Islet of Langerhans (tissue), 1 donor: ENCODE data around the gene SLC35B2.

Experiments used
- FAIRE-seq: peaks from one replicate; lab custom pipeline; 2011; peaks lifted over from hg19 to GRCh38; lab: Jason Lieb, UNC

SLC35B2 gene

DNA sequence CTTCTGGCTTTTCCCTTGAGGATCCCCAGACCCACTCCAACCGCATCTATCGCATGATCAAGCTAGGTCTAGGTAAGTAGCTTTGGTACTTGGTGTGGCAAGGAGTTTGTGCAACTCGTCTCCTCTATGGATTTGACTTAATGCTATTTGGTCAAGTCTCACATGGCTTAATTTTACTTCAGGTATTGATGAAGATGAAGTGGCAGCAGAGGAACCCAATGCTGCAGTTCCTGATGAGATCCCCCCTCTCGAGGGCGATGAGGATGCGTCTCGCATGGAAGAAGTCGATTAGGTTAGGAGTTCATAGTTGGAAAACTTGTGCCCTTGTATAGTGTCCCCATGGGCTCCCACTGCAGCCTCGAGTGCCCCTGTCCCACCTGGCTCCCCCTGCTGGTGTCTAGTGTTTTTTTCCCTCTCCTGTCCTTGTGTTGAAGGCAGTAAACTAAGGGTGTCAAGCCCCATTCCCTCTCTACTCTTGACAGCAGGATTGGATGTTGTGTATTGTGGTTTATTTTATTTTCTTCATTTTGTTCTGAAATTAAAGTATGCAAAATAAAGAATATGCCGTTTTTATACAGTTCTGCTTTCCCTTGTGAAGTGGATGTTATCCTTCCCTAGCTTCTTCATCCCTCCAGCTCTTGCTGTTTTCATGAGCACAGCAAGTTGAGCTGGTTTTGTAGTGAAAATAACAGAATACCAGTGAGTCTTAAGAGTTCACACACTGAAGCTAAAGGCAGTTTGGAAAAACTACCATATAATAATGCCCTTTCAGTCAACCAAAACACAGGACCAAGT, 3.8 kb downstream of the SLC35B2 start:
- no peak for FAIRE-seq

DNA sequence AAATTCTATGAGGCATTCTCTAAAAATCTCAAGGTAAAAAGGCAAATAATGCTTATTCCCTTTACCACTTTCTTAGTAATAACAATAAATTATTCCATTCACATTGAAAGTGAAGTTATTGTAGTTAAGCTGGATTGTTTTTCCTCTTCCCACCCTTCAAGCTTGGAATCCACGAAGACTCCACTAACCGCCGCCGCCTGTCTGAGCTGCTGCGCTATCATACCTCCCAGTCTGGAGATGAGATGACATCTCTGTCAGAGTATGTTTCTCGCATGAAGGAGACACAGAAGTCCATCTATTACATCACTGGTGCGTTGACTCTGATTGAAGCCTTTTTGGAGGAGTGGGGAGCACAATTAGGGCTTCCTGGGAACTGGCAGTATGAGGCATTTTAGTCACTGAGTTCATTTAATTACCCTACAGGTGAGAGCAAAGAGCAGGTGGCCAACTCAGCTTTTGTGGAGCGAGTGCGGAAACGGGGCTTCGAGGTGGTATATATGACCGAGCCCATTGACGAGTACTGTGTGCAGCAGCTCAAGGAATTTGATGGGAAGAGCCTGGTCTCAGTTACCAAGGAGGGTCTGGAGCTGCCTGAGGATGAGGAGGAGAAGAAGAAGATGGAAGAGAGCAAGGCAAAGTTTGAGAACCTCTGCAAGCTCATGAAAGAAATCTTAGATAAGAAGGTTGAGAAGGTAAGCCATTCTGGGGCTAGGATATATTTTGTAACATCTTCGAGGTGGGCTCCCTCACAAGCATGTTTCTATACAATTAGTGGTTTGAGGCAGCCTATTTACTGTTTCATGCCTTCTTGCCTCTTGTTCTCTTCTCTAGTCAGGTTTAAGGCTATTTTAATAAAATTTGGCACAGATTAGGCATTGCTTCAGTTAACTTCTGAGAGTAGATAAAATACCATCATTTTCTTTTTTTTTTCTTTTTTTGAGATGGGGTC, 5.5 kb downstream of the SLC35B2 start:
- no peak for FAIRE-seq

DNA sequence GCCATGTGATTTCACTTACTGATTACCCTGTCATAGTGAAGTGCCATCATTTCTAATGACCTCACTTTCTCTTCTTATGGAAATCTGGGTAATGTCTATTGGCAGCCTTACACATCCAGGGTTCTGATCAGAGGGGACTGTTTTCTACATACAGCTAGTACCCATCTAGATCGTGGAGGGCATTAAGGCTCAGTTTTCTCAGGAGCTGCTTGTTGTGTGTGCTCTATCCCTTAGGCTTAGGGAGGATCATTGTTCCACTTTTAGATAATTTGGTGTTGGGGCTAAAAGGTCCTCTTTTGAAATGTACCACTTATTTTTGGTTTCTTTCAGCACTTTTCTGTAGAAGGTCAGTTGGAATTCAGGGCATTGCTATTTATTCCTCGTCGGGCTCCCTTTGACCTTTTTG, 6.6 kb downstream of the SLC35B2 start:
- FAIRE-seq = no peak

DNA sequence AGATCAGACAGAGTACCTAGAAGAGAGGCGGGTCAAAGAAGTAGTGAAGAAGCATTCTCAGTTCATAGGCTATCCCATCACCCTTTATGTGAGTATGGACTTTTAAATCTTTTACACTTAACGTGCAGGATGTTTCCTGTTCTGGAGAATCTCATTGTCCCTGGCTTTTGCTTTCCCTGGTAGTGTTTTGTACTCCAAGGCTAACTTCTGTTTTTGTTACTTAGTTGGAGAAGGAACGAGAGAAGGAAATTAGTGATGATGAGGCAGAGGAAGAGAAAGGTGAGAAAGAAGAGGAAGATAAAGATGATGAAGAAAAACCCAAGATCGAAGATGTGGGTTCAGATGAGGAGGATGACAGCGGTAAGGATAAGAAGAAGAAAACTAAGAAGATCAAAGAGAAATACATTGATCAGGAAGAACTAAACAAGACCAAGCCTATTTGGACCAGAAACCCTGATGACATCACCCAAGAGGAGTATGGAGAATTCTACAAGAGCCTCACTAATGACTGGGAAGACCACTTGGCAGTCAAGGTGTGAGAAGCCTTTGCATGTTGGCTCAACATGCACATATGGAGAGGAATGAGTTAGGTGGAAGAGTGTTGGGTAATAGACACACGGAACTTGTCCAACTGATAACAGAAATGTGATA, 7.1 kb downstream of the SLC35B2 start:
- no peak for FAIRE-seq

GRCh38 chr6:44249082-44249748, 8.1 kb downstream of the SLC35B2 start:
- FAIRE-seq = no peak

DNA sequence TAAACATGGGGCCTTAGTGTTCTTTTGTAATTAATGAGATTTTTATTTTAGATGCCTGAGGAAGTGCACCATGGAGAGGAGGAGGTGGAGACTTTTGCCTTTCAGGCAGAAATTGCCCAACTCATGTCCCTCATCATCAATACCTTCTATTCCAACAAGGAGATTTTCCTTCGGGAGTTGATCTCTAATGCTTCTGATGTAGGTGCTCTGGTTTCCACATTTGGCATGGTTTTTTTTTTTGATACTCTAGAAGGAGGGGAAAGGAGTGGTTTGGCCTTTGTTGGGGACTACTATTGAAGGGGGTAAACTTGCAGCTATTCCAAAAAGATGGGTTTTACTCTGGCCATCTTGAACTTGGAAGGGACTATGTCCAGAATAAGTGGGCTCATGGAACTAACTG, 8.7 kb downstream of the SLC35B2 start:
- no peak for FAIRE-seq

- no peak for FAIRE-seq
Observed at GRCh38 chr6:44247338-44248302, 9.7 kb downstream of the SLC35B2 start.

DNA sequence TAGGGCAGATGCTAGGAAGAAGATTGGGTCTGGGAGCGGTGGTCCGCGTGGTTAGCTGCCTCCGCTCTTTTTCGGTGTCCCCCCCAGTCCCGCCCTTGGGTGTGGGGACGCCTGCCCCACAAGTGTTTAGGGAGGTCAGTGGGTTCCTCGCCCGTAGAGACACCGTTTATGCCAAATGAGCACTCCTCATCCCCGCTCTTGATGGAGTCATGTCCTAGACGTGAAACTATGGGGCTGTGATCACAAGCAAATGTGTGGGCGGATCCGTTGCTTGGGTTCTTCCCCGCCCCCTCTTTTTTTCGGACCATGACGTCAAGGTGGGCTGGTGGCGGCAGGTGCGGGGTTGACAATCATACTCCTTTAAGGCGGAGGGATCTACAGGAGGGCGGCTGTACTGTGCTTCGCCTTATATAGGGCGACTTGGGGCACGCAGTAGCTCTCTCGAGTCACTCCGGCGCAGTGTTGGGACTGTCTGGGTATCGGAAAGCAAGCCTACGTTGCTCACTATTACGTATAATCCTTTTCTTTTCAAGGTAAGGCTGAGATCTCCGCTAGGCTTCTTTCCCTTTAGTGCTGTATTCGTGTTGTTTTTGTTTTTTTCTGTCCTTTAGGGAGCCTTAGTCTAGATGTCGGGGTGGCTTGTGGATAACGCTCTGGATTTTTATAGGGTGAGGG, 10.5 kb downstream of the SLC35B2 start, which contains the start of gene HSP90AB1:
Gene HSP90AB1, plus strand, starts transcription at position 439 of the 675 bp plus-strand sequence. CDS start 1,529 bp downstream, outside the sequence.
- FAIRE-seq = no peak

- FAIRE-seq = no peak
Observed at GRCh38 chr6:44245912-44246662, 11.2 kb downstream of the SLC35B2 start.

GRCh38 chr6:44245391-44245911, 11.9 kb downstream of the SLC35B2 start:
- no peak for FAIRE-seq

GRCh38 chr6:44243345-44243744, 14.0 kb downstream of the SLC35B2 start:
- no peak for FAIRE-seq

- no peak for FAIRE-seq
Observed at GRCh38 chr6:44238687-44239350, 18.5 kb downstream of the SLC35B2 start.

GRCh38 chr6:44237813-44238433, 19.4 kb downstream of the SLC35B2 start:
- FAIRE-seq = no peak

GRCh38 chr6:44237021-44237812, 20.1 kb downstream of the SLC35B2 start:
- peak; percentile 95 for FAIRE-seq

GRCh38 chr6:44235891-44236516, 21.3 kb downstream of the SLC35B2 start:
- FAIRE-seq = no peak

DNA sequence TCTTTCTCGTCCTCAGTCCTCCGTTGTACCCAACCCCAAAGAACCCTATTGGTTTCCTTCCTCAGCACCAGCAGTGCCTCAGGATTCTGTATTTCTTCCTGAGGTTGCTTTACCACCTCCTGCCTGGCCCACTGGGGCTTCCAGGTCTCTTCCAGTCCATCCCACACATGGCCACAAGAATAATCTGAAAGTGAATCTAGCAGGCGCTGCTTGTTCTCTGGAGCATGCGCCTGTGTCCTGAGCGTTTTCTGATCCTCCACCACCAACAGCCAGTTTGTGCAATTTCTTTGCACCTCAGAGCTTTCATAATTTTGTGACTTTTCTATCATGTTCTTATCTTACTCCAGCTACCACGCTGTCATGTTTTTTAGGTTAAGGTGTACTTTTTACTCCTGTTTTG, 22.1 kb downstream of the SLC35B2 start:
- FAIRE-seq = no peak
